Astrocyte of the cerebellum (primary cell): ENCODE measurements around the gene PVR.
"Not testable (repeated sequence)": the region's sequence is repeated elsewhere in the genome, so short reads cannot be mapped to it uniquely, and the experiment has no call there.

Experiments
- DNase-seq: peaks from one replicate; pipeline ENCODE4 v3.0.0-alpha.2; 2011; ENCODE audit warnings: low read depth
- H3K4me3 ChIP-seq: 2 replicates; pipeline ENCODE4 v1.5.1; 2011; ENCODE audit warnings: mild to moderate bottlenecking, low read depth, low read length, moderate library complexity
- in situ Hi-C: cut with HindIII; loops from 2 replicates; pipeline ENCODE4 v1.10.0; 2017; ENCODE audit warnings: low sequenced_read_pairs
- TF ChIP-seq, protein P1 (sequence below): IDR thresholded peaks from 2 replicates; pipeline ENCODE4 v1.5.1; 2012; ENCODE audit warnings: low read length, low read depth, moderate library complexity, mild to moderate bottlenecking; ENCODE audit errors: missing control alignments

The PVR gene

DNA sequence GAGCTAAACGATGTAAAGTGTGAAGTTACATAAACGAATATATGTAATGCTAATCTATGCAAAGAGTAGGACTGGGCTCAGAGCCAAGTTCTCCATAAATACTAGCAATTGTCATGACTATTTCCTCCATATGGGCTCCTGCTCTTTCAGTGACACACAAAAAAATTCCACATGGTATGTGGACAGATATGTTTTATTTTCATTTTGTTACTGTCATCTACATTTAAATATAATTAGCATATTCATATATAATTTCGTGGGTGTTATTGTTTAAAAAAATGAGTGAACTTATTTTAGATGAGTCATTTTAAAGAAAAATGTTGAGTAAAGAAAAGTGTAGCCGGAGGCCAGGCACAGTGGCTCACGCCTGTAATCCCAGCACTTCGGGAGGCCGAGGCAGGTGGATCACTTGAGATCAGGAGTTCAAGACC lies 35.3 kb upstream of the PVR start:
- in situ Hi-C loops, result no loop called here
- H3K4me3 ChIP-seq, result no peak overlapping the region
- TF ChIP-seq, protein P1, sequence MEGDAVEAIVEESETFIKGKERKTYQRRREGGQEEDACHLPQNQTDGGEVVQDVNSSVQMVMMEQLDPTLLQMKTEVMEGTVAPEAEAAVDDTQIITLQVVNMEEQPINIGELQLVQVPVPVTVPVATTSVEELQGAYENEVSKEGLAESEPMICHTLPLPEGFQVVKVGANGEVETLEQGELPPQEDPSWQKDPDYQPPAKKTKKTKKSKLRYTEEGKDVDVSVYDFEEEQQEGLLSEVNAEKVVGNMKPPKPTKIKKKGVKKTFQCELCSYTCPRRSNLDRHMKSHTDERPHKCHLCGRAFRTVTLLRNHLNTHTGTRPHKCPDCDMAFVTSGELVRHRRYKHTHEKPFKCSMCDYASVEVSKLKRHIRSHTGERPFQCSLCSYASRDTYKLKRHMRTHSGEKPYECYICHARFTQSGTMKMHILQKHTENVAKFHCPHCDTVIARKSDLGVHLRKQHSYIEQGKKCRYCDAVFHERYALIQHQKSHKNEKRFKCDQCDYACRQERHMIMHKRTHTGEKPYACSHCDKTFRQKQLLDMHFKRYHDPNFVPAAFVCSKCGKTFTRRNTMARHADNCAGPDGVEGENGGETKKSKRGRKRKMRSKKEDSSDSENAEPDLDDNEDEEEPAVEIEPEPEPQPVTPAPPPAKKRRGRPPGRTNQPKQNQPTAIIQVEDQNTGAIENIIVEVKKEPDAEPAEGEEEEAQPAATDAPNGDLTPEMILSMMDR, result no peak
- DNase-seq, result no peak

DNA sequence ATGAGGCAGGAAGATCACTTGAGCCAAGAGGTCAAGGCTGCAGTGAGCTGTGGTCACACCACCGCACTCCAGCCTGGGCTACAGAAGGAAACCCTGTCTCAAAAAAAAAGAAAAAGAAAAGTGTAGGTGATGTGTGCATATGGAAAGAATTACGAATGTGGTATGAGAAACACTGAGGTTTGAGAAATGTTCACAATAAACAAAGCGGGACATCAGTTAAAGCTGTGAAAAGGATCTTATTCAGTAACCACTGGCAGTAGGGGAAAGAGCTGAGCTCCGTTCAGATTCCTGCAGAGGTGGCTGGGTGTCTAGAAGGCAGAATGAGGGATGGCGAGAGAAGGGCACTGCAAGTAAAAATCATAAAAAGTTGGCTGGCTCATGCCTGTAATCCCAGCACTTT lies 34.5 kb upstream of the PVR start:
- H3K4me3 ChIP-seq, result no peak overlapping the region
- TF ChIP-seq, protein P1, result no peak
- in situ Hi-C loops, result no loop called here
- no peak for DNase-seq

DNA sequence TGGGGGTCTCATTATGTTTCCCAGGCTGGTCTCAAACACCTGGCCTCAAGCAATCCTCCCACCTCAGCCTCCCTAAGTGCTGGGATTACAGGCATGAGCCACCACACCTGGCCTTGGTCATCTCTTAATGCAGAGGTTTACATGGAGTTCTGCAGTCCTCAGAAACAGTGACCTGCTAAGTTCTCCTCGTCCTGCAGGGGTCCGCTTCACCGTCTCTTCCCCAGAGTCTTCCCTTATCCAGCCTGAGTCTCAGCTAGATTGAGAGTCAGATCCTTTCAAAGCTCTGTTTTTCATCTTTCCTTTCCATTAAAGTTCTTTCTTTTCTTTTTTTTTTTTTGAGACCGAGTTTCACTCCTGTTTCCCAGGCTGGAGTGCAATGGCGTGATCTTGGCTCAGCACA lies 33.2 kb upstream of the PVR start:
- H3K4me3 ChIP-seq, in situ Hi-C loops, DNase-seq: not testable (repeated sequence)

DNA sequence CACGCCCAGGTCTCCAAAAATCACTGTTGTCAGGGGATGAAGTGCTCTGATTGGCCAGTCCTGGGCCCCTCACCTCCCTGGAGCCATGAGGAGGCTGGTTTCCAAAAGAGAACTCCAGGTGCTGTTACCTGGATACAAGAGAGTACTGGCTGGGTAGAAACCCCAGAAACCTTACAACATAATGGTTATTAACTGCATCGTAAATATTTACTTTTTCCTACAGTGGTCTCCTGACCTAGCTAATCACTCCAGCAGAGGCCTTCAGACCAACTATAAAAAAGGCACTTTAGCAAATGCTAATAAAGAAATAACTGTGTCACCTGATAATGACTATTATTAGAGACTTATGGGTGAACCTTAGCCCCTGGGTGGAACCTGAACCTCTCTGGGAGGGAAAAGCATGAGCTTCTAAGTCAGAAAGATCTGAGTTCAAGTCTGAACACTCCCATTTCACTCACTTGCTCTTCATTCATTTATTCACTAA lies 31.9 kb upstream of the PVR start:
- TF ChIP-seq, protein P1, result no peak
- DNase-seq, result no peak
- in situ Hi-C loops, result no loop called here
- H3K4me3 ChIP-seq, result no peak overlapping the region

DNA sequence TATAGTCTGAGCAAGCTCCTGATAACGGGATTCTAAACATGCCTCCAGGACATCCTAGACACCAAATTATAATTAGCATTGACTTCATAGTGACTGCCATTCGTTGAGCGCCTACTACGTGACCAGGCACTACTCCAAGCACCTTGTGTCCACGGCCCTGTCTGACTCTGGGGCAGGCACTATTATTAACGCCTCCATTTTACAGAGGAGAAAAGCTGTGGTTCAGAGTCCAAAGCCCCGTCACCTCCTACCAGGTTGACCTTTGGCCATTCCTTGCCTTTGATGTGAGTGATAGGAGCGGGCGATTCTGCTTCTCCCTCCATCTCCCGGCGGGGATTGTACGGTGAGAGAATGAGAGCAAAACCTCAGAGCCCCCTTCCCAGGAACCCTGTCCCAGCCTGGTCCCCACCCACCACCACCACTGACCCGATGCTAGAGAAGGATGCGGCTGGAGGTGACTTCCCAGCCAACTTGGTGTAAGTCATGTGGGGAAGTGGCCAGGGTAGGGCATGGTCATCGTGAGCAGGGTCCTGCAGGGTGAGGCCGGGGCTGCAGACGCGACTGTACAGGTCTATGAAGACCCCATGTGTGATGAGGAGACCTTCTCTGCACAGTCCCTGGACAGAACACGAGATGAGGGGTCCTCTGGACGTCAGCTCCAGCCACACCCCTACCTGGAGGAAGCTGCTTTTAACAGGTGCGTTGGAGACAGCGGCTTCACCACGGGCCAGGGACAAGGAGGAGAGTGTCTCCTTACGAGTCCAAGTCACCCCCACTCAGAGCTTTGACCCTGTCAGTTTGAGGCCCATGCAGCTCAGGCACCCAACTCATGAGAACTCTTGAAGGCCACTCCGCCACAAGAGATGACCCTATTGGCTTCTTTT lies 30.2 kb upstream of the PVR start, which contains the start of gene IGSF23:
TSS of gene IGSF23 (plus strand) at position 269 of the 884 bp plus-strand sequence. CDS start at position 352, 83 bp downstream.
- TF ChIP-seq, protein P1, result no peak
- no peak within 1 kb of the TSS for H3K4me3 ChIP-seq
- in situ Hi-C loops, result no loop called here
- no peak for DNase-seq

GRCh38 chr19:44614313-44614712 lies 29.4 kb upstream of the PVR start:
- no peak for DNase-seq
- TF ChIP-seq, protein P1, result no peak
- H3K4me3 ChIP-seq, result no peak overlapping the region
- in situ Hi-C loops, result no loop called here

DNA sequence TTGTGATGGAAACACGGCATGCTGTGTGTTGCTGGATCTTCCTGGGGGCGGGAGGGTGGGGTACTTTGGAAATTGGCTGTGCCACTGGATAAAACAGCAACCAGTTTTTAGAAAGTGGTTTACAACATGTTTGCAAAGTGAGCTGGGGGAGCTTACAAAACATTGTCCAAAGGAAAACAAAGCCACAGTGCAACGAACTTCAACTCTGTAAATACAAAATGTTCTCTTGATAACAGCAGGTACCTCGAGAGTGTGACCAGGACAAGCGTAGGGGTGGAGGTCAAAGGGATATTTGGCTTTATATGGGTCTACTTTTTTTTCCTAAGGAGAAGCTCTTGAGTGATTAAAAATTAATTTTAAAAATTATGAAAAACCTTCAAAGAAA lies 27.9 kb upstream of the PVR start:
- TF ChIP-seq, protein P1, result no peak
- in situ Hi-C loops, result no loop called here
- H3K4me3 ChIP-seq, result no peak overlapping the region
- DNase-seq, result no peak
